SW480 (cell line): Measurements from ENCODE around the gene PLCH1.

Experiments
- DNase-seq: peaks from one replicate; pipeline ENCODE4 v3.0.0-alpha.2; 2016; ENCODE audit warnings: low spot score

The PLCH1 gene

GRCh38 chr3:155462672-155463071, 282.2 kb downstream of the PLCH1 start:
- DNase-seq = no peak

- no peak for DNase-seq
Observed at GRCh38 chr3:155457591-155457990, 287.3 kb downstream of the PLCH1 start.

DNA sequence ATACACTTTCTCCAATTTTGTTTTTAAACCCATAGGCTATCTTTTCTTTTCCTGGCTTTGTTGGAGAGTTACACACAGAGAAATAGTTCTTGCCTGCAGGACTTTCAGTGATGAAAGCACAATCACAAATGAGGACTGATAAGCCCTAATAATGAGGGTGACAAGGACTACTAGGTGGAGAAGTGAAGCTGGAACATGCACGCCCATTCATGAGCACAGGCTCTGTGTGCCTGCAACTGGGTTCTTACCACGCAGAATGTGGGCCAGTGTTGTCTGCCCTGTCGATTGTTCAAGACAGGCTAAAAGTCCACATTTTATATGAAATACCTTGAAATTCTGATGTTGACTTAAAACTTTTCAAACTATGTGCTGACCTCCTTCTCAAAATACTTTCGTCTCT, 289.1 kb downstream of the PLCH1 start:
- DNase-seq = no peak

DNA sequence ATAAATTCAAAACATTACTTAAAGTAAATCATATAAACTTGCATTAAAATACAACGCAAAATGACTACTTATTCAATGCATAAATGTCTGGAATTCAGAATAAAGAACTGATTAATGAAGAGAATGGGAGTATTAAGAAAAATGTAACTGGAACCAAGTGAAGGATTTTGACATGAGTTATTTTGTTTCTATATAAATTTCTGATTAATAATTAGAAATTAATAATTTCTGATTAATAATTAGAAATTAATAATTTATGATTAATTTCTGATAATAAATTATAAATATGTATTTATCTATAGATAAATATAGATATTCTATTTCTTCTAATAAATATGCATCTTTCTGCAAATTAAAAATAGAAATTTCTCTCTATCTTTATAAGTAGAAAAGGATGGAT, 291.4 kb downstream of the PLCH1 start:
- no peak for DNase-seq

GRCh38 chr3:155449613-155450267, 295.1 kb downstream of the PLCH1 start:
- DNase-seq = no peak

DNA sequence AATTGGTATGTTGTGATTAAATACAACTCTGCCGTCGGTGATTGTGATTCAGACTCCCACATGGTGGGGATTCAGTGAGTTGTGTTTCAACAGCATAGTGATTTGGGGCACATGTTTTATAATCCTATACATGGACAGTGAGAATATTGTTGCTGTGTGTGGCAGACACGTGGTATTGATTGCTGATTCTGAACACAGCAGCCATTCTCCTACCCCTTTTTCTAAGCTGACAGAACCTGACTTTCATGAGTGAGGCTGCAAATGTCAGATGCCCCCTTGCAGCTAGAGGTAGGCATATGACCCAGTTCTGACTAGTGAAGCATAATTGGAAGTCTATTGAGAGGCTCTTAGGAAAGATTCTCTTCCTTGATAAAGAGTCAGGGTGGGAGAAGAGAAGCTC, 296.3 kb downstream of the PLCH1 start:
- no peak for DNase-seq

DNA sequence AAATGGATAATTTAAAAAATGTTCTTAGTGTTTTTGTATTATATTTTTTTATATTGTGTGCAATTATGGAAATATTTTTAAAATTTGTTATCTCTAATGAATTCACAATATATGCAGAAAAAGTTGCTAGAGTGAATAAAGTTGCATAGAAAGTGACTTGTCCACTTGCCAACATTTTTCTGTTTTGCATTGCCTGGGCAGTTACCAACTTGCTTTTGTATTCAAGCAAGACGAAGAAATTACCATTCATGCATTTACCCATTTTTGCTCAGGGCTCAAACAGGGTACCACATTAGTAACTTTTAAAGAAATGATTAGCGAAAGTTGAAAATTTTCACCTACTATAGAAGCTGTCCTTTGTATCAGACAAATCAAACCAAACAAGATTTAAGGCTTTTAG, 298.5 kb downstream of the PLCH1 start:
- no peak for DNase-seq

DNA sequence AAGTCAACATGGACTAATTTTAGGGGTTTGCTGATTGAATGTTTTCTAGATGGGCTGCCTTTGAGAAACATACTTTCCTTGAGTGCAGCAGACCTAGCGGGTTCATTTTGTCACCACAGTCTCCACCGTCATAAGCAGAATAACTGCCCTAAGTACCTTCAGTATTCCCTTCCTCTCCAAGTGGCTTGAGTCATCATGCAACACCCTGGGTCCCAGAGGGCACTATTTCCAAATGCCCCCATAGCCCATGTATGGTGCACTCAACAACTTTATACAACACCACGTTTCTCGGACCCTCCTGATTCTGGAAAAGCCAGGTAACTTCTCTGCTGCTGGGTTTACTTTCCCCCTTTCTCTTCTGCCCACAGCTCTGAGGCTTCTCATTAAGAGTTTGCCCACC, 300.1 kb downstream of the PLCH1 start:
- no peak for DNase-seq

DNA sequence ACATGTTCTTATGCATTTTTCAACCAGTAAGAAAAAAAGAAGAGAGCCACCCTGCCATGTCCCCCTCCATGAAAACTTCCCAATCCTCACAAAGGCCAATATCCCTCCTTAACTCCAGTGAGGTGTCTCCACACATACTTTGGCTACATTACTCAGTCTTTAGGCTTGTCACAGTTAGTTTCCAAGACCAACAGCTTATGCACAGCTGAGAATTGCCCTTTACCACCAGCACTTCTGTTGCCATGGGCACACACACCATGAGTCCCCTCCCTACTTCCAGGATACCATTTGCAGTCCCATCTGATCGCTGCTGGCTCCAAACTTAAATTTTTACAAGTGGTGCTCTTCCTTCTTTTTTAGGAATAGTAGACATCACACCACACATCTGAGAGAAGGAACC, 301.1 kb downstream of the PLCH1 start:
- DNase-seq = no peak

DNA sequence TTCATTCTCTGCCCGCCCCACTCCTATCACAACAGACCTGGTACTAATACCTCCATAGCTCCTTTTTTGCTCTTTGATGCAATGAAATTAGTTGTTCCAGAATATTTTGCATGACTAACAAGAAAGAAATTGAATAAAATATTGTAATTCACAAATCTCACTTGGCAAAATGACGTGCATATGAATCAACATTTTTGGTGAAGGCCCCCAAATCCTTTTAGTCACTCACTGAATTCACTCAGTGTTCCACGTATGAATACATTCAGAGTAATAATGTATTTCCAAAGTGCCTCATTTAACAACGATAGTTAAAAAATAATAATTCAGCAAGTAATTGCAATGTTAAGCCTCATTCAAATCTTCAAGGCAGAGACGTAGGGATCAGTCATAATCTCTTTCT, 302.8 kb downstream of the PLCH1 start:
- DNase-seq = no peak

GRCh38 chr3:155441506-155441905, 303.4 kb downstream of the PLCH1 start:
- DNase-seq = no peak

- no peak for DNase-seq
Observed at GRCh38 chr3:155441026-155441425, 303.8 kb downstream of the PLCH1 start.

DNA sequence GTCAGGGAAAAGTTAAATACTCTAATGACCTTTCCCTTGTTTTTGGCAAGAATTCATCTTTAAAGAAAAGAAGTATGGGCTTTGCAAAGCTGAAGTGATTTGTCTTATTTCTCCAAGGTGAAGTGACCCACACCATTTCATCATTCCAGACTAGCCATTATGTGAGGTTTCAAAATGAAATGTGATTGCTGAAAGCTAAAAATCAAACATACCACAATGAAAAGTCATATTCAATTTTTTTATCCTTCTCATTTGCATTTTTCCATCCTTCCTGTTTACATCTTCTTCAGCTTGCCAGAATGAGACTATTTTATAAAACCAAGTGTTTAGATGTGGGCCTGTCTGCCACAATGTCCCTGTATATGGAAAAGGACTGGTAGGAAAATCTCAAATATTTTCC, 309.1 kb downstream of the PLCH1 start:
- DNase-seq = no peak

DNA sequence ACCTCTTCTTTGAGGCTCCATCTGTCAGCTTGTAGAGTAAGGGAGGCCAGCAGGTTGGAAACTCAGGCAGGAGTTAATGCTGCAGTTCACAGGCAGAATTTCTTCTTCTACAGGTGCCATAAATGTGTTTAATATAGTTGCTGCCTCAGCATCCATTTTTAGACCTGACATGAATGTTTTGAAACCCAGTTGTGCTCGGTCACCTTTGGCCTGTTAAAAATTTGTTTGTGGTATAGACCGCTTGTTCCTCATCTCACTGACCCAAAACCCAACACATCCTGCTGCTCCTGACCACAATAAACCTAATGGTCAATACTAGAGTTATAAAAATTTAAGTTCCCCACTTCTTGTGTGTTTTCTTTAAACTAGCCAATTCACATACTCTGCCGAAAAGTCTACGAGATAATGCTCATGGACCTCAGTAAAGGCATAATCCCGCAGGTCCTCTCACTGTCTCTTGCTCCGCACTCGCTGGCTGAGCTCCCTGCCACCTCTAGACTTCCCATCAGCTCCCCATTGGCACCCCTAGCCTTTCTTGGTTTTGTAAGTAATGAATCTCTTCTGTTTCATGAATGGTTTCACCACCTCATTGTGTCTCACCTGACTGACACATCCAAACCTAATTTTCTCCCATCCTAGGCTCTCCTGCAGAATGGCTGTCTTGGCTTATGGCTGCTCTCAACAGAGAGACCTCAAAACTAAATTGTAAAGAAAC, 312.9 kb downstream of the PLCH1 start:
- no peak for DNase-seq

DNA sequence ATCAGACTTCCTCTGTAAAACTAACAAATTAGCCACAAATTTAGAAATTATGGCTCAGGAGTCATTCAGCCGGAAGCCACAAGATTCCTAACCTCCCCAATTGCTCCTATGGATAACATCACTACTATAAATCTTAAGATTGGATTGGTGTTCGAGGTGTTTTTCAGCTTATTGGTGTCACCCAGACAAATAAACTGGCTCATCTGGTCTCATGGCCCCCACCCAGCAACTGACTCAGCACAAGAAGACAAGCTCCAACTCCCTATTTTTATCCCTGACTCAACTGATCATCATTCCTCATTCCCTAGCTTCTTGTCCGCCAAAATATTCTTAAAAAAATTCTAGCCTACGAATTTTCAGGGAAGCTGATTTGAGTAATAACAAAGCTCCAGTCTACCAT, 316.3 kb downstream of the PLCH1 start:
- DNase-seq = no peak

DNA sequence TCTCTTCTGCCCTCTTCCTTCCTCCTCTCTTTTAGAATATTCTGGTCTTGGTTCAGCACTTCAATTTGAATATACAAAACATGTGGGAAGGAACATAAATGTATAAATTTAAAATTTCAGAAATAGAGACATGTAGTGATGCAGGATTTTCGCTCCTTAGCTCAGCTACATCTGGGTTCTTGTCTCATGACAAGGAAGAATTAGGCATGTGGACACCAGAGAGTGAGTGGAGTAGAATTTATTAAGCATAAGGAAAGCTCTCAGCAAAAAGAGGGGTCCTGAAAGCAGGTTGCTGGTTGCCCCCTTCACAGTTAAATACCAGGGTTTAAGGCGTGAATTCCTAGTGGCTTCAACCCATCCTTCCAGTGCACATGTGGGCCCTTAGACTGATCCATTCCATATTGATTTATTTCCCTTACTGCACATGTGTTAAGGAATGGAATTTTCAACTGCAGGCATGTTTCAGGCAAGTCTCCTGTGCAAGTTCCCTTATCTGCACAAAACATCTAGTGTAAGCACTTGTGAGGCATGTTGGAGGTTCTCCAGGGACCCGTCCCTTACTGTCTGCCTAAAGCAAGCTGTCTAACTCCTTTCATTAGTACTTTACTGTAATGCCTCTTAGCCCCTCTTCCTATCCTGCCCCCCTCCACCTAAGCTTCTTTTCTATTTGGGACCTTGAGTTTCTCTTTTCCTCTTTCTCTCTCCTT, 318.2 kb downstream of the PLCH1 start:
- DNase-seq = no peak

GRCh38 chr3:155425396-155425795, 319.5 kb downstream of the PLCH1 start:
- DNase-seq = no peak

- no peak for DNase-seq
Observed at GRCh38 chr3:155424323-155424710, 320.6 kb downstream of the PLCH1 start.

GRCh38 chr3:155423526-155424322, 321.1 kb downstream of the PLCH1 start:
- no peak for DNase-seq

DNA sequence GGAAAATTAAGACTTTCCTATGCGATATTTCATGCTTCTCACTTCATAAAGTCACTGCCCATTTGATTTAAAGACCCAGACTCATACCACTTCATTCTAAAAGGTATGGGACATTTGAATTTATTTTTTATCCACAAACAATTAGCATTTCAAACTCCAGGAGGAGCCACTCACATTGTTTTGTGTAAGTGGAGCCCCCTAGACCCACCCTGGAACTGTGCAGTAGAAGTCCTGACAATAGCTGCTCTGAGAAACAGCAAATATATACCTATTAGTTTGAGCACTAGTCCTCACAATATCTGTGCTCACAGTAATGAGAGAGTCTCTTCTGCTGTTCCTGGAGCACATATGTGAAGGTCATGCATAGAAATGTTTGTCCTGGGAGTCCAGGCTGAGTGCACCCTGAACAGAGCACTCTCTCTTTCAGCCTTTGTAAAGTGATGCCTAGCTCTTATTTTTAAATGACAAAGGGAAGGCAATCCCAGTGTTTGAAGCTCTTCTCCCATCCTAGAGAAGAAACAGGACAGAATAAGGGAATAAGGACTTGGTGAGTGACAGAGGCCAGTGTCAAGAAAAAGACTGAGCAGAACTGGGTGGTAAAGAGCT, 323.9 kb downstream of the PLCH1 start:
- no peak for DNase-seq

- DNase-seq = no peak
Observed at GRCh38 chr3:155420406-155420805, 324.5 kb downstream of the PLCH1 start.

GRCh38 chr3:155418407-155418806, 326.5 kb downstream of the PLCH1 start:
- no peak for DNase-seq
